NCI-H446 treated with DMSO at 0.1 percent for 48 hours (cell line): ENCODE data around the gene PKNOX2.

Source experiments
- DNase-seq: peaks from one replicate; lab custom pipeline; 2025; lab: John Stamatoyannopoulos, UW

The PKNOX2 gene

DNA sequence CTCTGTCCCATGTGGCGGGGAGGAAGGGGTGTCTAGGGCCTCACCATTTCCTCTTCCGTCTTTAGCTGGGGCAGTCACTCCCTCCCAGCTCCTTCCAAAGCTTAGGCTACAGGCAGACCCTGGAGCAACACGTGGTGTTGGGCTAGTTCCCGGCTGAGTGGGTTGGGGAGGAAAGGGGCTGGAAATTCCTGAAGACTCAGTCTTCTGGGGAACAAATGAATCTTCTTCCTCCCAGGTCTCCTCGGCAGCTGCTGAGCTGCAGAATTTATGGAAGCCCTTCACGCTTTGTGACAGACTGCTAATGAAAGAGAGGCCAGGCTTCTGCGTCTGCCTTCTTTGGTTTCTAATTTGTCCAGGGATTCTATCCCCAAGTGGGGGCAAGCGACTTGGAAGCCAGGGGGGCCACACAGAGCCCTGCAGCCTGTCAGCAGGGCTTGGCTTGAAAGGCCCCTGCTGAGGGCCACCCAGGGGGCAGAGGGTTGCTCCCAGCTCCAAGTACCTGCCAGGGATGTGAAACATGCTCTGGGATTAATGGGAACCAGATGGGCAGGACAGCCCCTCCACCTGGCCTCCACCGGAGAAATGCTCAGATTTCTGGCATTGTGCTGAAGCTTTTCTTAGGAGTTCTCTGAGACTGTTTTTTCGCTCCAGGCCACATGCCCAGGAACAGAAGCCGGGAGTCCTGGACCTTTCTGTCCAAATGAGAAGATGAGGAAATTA lies 123.1 kb downstream of the PKNOX2 start:
- no peak for DNase-seq

DNA sequence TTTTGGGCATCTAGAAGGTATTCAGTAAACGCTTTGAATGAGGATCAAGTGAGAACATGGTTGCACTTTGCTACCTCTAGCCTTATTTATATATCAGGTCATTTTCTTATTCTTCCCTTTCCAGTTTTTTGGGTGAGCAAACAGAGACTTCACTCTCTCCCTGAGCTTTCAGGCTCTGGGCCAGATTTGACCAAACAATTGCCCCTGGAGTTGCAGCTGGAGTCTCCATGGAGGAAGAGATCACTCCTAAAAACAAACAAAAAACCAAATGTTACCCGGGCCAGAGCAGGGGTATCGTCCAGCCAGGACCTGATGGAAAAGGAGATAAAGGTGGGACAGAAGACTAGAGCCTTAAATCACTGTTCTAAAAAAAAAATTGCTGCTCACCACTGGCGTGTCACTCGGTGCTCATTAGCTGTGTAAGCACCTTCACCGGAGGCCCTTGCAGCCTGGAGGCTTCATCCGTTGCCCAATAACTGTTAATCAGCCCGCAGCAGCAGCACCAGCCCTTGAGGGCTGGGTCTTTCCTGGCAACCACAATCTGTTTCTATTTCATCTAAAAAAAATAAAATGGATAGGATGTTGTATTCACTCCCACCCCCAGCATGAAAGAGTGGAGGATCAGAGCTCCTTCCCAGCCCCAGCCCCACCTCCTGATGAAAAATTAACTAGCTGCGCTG lies 125.0 kb downstream of the PKNOX2 start:
- DNase-seq: no peak

DNA sequence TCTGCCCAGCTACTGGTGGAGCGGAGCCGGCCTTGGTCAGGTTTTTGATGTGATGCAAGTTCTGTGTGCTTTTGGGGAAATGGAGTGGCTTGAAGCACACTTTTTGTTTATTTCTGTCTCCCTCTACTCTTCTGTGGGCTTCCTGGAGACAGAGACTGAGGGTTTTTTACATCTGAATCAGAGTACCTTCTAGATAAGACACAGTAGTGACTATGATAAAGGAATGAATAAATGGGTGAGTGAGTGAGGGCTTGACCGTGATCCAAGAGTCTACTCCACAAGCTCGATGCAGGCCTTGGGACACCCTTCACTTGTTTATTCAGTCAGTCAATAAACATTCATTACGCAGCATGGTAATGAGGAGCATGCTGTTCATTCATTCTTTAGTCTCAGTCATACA lies 125.7 kb downstream of the PKNOX2 start:
- no peak for DNase-seq

DNA sequence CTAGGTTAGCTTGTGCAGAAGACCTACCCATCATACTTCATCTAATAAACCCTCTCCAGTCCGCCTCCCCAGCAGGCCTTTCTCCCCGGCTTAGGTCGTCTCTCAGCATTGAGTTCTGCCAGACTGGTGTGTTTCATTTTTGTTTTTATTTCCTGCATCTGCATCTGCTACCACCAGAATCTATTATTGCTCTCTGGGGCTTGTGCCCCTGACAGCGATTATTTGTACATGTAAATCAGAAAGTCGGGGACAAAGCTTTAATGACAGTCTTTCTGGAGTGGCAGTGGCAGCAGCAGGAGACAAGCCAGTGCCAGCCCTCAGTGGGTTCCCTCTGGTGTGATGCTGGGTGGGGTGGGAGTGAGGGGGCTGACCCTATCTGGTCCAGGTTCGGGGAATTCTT lies 127.5 kb downstream of the PKNOX2 start:
- no peak for DNase-seq

DNA sequence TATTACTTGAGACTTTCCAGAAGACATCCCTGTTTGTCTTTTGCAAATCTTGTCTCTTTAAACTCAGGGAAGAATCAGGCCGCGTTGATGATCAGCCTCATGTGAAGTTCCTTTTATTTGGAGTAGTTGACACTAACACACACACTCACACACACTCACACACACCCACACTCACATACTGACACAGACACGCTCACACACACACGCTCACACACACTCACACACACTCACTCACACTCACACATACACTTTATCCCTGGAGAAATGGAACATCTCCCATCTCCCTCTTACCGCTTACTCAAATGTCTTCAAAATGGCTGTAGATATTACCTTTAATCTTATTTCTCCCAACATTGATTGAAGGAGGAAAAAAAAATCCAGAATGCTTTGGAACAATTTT lies 129.0 kb downstream of the PKNOX2 start:
- no peak for DNase-seq

DNA sequence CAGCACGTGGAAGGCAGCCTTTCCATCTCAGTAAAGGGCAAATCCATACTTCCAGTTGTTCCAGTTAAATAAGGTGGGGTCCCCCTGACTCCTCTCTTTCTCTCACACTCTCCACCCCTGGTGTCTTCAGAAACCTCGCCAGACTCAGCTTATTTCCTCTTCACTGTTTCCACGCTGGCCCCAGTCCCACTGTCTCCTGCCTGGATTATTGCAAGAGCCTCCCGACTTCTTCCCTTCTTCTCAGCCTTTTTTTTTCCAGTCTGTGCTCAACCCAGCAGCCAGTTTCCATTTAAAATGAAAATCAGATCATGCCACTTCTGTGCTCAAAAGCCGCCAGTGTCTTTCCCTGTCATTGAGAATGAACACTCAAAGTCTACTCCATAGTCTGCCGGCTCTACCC lies 131.4 kb downstream of the PKNOX2 start:
- DNase-seq: no peak

DNA sequence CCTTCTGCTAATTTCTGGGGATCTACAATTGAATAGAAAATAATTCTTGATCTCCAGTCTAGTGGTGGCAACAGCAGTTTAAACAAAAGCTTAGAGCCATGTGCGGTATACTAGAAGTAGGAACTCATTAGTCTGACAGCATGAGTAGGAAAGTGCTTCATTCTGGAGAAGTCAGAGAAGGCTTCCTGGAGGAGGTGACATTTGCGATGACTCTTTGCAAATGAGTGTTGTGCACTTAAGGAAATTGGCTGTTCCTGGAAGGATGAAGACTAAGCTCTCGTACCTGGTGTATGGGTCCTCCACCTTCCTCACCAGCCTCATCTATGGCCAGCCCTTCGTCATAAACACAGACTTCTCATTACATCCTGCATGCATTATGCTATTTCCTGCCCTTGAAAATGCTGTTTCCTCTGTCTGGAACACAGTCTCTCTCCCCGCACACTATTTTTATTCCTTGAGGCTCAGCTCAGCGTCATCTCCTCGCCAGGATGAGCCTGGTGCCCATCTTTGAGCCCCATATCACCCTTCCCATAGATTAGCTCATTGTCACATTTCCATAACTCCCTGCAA lies 132.9 kb downstream of the PKNOX2 start:
- no peak for DNase-seq

DNA sequence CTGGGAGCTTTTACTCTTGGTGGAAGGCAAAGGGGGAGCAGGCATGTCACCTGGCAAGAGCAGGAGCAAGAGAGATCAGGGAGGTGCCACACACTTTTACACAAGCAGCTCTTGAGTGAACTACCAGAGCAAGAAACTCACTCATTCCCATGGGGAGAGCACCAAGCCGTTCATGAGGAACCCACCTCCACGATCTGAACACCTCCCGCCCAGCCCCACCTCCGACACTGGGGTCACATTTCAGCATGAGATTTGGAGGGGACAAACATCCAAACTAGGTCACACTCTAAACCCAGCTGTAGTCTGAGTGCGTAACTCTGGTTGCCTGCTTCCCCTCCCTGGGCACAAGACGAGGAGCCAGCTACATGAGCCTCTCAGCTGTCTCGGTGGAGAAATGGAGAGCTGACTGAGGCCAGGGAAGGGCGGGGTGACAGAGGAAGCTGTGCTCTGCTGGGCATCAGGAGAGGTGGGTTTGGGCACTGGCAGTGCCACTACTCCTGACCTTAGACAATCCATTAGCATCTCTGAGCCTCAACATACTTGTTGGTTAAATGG lies 134.6 kb downstream of the PKNOX2 start:
- DNase-seq: no peak

DNA sequence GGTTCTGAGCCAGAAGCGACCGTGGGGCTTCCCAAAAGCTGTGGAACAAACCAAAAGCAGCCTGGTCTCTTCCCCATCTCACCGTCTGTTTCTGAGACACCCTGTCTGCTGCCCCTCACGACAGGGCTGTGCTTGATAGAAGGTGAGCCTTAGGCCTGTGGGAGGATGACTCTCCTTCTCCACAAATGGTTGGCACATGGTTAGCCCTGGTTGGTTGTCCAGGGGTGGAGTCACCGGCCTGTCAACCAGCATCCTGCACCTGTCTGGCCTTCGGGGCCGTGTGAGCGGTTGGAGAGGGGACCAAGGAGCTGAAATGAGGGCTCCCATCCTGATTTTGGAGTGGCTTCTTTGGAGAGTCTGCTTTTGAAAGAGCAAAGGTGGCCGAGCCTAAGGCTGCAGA lies 135.3 kb downstream of the PKNOX2 start:
- DNase-seq: no peak

DNA sequence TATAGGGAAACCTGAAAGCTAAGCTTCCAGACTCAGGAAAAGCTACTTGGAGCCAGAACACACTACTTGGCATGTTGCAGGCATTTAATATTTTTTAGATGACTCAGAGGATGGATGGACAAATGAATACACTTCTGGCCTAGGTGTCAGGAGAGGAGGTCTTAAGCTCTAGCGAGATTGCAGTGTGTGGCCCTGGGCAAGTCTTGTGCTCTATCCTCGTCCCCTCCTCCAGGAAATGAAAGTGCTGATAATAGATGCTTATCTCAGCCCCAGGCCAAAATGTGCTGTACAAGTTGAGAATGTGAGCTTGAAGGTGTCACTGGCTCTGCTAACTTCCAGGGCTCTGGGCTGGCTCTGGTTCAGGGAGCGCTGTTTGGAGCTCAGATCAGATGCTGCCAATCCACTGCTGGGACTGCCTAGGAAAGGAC lies 136.3 kb downstream of the PKNOX2 start:
- DNase-seq: no peak

DNA sequence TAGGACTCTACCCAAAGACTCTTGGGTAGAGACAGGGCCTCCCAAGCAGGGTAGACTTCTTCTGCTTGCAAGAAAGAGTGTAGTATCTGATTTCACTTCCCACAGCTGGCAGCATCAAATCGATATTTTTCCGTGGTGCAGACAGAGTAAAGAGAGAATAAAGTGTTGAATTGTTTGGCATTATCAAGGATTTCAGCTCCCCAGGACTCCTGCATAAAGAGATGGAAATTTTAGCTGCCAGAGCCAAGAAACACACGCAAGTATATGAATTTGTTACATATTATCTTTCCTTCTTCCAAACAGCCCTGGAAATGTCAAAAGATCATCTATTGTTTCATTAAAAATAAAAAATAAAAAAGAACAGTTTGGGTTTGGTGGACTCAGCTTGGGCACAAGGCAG lies 136.8 kb downstream of the PKNOX2 start:
- no peak for DNase-seq

DNA sequence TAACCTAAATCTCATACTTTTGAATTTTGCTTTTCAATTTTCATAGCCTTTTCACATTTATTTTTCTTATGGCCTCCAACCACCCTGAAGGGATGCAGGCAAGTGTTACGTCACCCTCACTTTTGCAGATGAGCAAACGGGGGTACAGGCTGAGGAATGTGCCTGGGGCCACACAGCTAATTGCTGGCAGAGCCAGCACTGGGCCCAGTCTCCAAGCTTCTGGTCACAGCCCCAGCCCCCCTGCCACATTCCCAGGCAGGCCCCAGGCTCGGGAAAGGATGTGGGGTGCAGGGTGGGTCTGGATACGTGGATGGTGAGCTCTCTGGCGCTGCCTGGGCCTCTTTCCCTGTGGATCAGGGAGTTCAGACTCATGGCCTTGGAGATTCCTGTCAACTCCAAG lies 138.6 kb downstream of the PKNOX2 start:
- no peak for DNase-seq

DNA sequence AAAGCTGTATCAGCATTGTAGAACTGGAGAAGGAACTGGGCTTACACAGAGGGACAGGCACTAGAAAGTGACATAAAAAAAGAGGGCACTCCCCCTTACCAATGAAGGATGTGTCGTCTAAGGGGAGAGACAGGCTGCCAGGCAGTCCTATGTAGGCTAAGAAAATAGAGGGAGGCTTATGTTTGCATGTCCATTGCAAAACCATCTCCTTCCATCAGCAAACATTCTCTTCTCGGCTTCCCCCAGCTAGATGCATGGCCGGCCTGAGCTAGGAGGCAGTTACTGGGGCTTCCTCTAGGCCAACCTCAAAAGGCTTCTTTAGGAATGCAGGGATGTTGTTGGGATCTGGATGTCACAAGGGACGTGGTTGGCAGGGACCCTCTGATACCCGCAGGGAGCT lies 139.1 kb downstream of the PKNOX2 start:
- DNase-seq: no peak

DNA sequence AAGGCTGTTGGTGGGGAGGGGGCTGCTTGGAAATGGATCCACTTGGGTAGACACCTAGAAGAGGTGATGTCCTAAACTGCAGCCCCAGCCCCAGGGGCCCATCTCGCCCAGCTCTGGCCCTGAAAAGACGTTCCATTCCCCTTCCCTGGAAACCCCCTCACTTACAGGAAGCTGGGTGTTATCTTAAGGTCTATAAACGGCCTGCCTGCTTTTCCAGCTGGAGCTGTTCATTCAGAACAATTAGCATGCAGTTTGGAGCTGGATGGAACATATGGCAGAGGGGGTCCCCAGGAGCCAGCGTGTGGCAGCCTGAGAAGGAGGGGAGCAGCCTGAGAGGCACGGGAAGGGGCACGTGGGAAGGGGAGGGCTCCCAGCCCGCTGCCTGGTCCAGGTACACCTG lies 139.6 kb downstream of the PKNOX2 start:
- no peak for DNase-seq

DNA sequence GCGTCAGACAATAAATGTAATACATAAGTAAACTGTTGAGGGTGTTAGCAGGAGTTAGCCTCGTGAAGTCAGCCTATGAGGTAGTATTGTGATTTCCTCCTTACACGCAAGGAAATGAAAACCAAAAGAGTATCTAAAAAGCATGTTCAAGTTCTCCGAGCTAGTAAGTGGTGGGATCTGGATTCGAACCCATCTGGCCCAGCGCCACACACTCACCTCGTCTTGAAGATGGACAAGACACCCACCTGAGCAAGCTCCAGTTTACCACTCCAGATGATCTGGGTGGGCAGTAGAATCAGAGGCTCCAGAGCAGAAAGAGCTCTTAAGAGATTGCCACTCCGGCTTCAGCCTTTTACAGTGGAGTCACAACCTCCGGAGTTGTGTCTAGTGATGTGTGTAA lies 140.3 kb downstream of the PKNOX2 start:
- DNase-seq: no peak

DNA sequence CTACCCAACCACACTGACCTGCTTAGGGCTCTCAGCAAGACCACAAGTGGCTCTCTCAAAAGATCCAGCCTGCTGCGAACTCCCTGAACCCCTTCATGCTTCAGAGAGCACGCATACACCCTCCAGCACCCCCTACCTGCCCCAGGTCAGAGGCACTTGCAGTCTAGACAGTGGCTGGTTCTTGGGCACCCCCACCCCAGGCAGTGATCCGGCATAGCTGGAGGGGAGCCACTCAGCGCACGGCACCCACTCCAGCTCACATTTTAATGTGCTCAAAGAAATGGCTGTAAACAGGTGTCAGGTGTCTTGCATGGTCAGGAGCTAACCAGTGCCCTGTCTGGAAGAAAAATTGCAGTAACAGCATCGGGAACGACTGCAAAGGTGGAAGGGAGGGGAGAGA lies 140.8 kb downstream of the PKNOX2 start:
- no peak for DNase-seq

DNA sequence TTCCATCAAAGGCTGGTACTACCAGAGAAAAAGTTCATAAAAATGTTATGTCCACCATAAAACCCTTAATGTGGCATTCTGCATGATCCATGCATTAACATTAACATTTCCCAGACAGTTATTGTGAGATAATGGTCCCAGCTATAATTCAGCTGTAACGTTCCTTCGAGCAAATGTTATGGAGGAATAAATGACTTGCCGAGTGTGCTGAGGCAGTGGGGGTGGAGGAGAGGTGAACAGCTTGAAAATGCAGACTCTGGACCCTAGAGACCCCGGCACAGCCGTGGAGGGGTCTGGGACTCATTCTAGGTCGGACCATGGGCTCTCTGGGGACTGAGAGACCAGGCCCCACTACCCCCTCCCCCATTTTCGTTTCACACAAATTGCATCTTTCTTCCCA lies 141.9 kb downstream of the PKNOX2 start:
- no peak for DNase-seq

DNA sequence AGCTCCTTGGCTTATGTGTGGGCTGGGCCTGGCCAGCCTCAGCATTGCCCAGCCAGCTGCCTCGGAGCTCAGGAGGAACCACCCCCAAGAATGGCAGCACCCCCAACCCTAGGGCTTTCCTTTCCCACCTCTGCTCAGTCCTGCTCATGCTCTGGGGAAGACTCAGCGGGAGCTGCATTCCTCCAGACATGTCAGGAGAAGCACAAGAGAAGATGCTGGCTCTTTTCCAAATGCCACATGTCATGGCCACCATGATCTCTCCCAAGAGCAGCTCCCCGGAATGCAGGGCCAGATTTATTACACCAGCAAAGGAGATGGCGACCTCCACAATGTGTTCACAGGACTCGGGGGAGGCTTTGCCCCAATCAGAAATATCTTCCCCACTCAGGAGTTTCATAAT lies 143.7 kb downstream of the PKNOX2 start:
- no peak for DNase-seq

DNA sequence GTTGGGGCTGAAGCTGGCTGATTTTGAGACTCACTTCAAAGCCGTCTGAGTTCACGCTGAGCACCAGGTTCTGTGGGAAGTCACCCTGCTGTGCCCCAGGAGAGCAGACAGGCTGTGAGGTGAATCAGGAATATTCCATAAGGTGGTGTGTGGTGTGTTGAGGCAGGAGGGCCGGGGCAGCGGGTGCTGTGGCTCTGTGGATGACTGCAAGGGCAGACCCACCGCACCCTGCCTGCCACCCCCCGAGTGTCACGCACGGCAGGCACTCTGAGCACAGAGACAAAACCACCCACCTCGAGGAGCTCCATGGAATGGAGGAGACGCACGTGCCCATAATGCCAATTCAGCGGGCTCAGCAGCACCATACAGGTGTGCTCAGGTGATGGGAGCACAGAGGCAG lies 147.8 kb downstream of the PKNOX2 start:
- DNase-seq: no peak

DNA sequence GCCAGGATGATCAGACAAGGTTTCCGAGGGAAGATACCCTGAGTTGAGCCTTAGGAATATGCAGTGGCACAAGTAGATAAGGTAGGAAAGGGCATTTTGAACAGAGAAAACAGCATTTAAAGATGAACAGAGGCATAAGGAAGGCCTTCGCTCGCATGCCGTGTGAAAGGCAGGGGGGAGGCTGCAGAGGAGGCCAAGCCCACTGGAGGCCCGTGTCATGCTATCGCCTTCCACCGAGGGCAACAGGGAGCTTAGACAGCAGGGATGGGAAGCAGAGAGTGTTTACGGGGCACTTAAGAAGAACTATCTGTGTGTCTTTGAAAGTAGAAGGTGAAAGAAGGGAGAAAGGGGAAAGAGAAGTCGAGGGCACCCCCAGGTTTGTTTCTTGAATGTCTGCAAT lies 148.3 kb downstream of the PKNOX2 start:
- DNase-seq: no peak

DNA sequence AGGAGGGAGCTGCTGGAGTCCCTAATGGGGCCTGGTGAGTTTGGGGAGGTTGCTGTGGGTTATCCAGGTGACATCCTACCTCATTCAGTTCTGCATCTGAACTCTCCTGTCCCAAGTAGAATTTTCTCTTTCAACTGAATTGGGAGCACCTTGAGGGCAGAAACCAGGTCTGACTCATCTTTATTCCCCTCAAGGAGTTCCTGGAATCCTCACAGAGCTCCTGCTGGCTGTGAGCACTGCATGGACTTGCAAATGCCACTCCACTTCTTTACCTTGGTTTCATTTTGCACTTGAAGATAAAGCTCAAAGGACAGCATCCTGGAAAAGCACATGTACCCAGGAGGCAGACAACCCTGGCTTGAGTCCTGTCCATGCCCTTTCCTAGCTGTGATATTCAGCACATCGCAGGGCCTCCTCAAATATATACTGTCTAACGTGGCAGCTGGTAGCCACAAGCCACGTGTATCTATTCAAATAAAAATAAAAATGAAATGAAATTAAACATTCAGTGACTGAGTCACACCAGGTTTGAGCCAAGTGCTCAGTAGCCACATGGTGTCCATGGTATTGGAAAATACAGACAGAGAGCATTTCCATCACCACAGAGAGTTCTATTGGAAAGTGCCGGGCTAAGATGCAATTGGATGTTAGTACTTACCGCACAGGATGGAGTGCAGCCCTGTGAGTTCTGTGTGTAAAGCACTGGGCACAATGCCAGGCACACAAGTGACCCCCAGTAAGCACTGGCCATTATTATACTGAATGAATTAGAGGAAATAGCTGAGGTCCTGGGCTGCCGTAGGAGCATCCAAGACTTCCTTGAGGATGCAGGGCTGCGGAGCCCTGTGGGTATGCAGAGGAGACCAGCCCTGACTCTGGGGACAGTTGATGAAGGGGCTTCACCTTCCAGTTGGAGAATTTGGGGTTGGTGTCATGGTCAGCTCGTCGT lies 149.0 kb downstream of the PKNOX2 start:
- no peak for DNase-seq
